HG03039 (cell line): ENCODE data around the gene UGT2A2.
"Not testable (repeated sequence)": the region's sequence is repeated elsewhere in the genome, so short reads cannot be mapped to it uniquely, and the experiment has no call there.

ENCODE experiments used
- ATAC-seq: cut with Tn5 transposase; IDR thresholded peaks from one replicate; pipeline ENCODE4 v1.9.1; 2021; ENCODE audit warnings: mild to moderate bottlenecking, moderate library complexity; ENCODE audit not compliant: unreplicated experiment

Gene UGT2A2

GRCh38 chr4:69639542-69639941, at the start of gene UGT2A2:
UGT2A2 (minus strand) TSS chr4:69639642; CDS start chr4:69639640, 2 bp downstream.
- ATAC-seq, result no peak

GRCh38 chr4:69684804-69685203, 45.4 kb upstream of the UGT2A2 start:
- no peak for ATAC-seq

- ATAC-seq, result no peak
These were observed 29.2 kb upstream of the UGT2A2 start for GRCh38 chr4:69668680-69669079.

GRCh38 chr4:69664009-69664408, 24.6 kb upstream of the UGT2A2 start:
- ATAC-seq, result not testable (repeated sequence)

GRCh38 chr4:69661130-69661803, 21.8 kb upstream of the UGT2A2 start:
- ATAC-seq, result not testable (repeated sequence)

- ATAC-seq, result no peak
These were observed 18.7 kb upstream of the UGT2A2 start for GRCh38 chr4:69658133-69658532.

- no peak for ATAC-seq
These were observed 17.3 kb upstream of the UGT2A2 start for GRCh38 chr4:69656653-69657158.

GRCh38 chr4:69653147-69653546, 13.7 kb upstream of the UGT2A2 start, which contains the start of gene UGT2A1:
UGT2A1 (minus strand) TSS chr4:69653247; CDS start chr4:69647644, 5,603 bp downstream.
- no peak for ATAC-seq

- ATAC-seq, result no peak
These were observed 11.4 kb upstream of the UGT2A2 start for GRCh38 chr4:69650872-69651271.

- ATAC-seq, result no peak
These were observed 10.2 kb upstream of the UGT2A2 start for GRCh38 chr4:69649629-69650028.

- ATAC-seq, result no peak
These were observed 9.8 kb upstream of the UGT2A2 start for GRCh38 chr4:69649207-69649606.

GRCh38 chr4:69642961-69643360, 3.5 kb upstream of the UGT2A2 start:
- ATAC-seq, result no peak

GRCh38 chr4:69640289-69640688, 847 bp upstream of the UGT2A2 start:
- ATAC-seq, result no peak

GRCh38 chr4:69617083-69617694, 22.3 kb downstream of the UGT2A2 start:
- no peak for ATAC-seq

- ATAC-seq, result no peak
These were observed 29.0 kb downstream of the UGT2A2 start for GRCh38 chr4:69610484-69610883.

GRCh38 chr4:69601065-69601464, 38.4 kb downstream of the UGT2A2 start:
- no peak for ATAC-seq

GRCh38 chr4:69600013-69600412, 39.4 kb downstream of the UGT2A2 start:
- no peak for ATAC-seq

- ATAC-seq, result no peak
These were observed 45.1 kb downstream of the UGT2A2 start for GRCh38 chr4:69594382-69594781.

GRCh38 chr4:69591364-69591763, 48.1 kb downstream of the UGT2A2 start:
- no peak for ATAC-seq

- no peak for ATAC-seq
These were observed 49.6 kb downstream of the UGT2A2 start for GRCh38 chr4:69589884-69590283.

- no peak for ATAC-seq
These were observed 55.3 kb downstream of the UGT2A2 start for GRCh38 chr4:69584135-69584534.

- no peak for ATAC-seq
These were observed 55.9 kb downstream of the UGT2A2 start for GRCh38 chr4:69583543-69583942.
